Hepatocyte (in vitro differentiated cells): ENCODE data around the gene REL.

Experiments used
- CTCF ChIP-seq: fragments of 200-600 bp; sonication (generic); IDR thresholded peaks from 2 replicates; pipeline ENCODE4 v1.5.1; 2016; ENCODE audit warnings: antibody characterized with exemption, mild to moderate bottlenecking; ENCODE audit not compliant: poor library complexity
- EZH2phosphoT487 ChIP-seq: fragments of 200-600 bp; sonication (generic); IDR thresholded peaks from one replicate; pipeline ENCODE4 v1.6.1; 2018; ENCODE audit warnings: antibody characterized with exemption, mild to moderate bottlenecking, low read depth, moderate library complexity; ENCODE audit not compliant: unreplicated experiment, severe bottlenecking

DNA sequence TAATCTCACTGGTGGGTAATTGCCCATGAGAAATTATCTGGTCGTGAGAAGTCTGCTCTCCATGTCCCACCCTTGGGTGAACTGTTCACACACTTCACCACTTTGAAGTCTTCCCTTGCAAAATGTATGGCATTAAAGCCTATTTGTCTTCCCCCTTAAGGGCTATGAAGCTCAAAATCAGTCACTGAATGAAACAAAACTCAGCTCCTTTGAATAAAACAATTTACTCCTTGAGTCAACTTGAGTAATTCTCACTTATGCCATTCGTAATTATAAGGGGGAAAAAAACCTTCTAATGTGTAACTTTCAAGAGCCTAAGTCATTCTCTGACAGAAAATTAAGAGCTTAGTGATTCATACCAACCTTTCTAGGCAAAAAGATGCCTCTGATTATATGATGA, 48.8 kb upstream of the REL start:
- no peak for TF ChIP-seq CTCF
- TF ChIP-seq EZH2phosphoT487: no peak
